K562 (cell line): ENCODE data around the gene PLCB1. TPM values are rescaled to one million over a fixed set of nuclear protein-coding genes. Genes with fewer than 3 reads are reported as not detected.

Experiments
- ATAC-seq: fragments of 200-7000 bp; cut with Tn5 transposase; 3 replicates; pipeline ENCODE4 v1.9.1; 2020; ENCODE audit warnings: moderate library complexity
- BruUV-seq: library from RNA; stranded (reverse); fragments of 400-500 nt; replicated peaks from 2 replicates; lab custom pipeline; 2021; lab: Mats Ljungman, UMichigan
- CTCF ChIA-PET: fragments of 300-600 bp; formaldehyde crosslinking; extraction: SDS; loops from one replicate; lab custom pipeline; 2021; ENCODE audit warnings: low intra/inter-chr PET ratio; lab: Yijun Ruan, JAX
- POLR2A ChIA-PET: fragments of 300-600, 350-650 bp; sonication (Branson Sonifier 250); formaldehyde crosslinking; extraction: SDS; loops from one replicate; lab custom pipeline; 2021; ENCODE audit warnings: antibody characterized with exemption, inconsistent platforms; lab: Yijun Ruan, JAX
- DNase-seq, 4 experiments: peaks; one replicate each; pipeline versions ENCODE4 v3.0.0 to v3.0.0-alpha.2; 2011 to 2018; ENCODE audit warnings: low spot score in 3 of 4, mixed read lengths in 3 of 4; ENCODE audit errors: extremely low read depth in 1 of 4
- FAIRE-seq: peaks from 2 replicates; lab custom pipeline; 2011; peaks lifted over from hg19 to GRCh38; lab: Jason Lieb, UNC
- H2AFZ ChIP-seq: 2 replicates; pipeline ENCODE4 v1.6.0; 2011; ENCODE audit warnings: low read depth, low read length, control low read depth, inconsistent platforms
- H3K27ac ChIP-seq: fragments of 200-600 bp; 3 replicates; pipeline ENCODE4 v1.8.0; 2011; ENCODE audit warnings: low read depth, mild to moderate bottlenecking, control low read depth, inconsistent platforms, low read length, moderate library complexity, mixed read lengths; ENCODE audit errors: extremely low read depth
- H3K27me3 ChIP-seq, 2 experiments: fragments of 300-600 bp in 1 of 2; 2 replicates in 1 of 2; 3 replicates in 1 of 2; pipeline versions ENCODE4 v1.6.0 to v1.8.0; 2011; ENCODE audit warnings: inconsistent platforms in 2 of 2, low read length in 2 of 2, mild to moderate bottlenecking in 1 of 2, mixed read lengths in 1 of 2, moderate library complexity in 1 of 2; ENCODE audit not compliant: control insufficient read depth in 2 of 2, insufficient read depth in 2 of 2
- H3K36me3 ChIP-seq: fragments of 300-600 bp; 3 replicates; pipeline ENCODE4 v1.8.0; 2011; ENCODE audit warnings: mild to moderate bottlenecking, low read length, inconsistent platforms; ENCODE audit not compliant: control insufficient read depth, insufficient read depth
- H3K4me1 ChIP-seq, 2 experiments: fragments of 200-600 bp in 1 of 2; replicated peaks in 1 of 2; 2 replicates in 1 of 2; 3 replicates in 1 of 2; pipeline versions ENCODE4 v1.5.1 to v1.8.0; 2011; ENCODE audit warnings: inconsistent platforms in 2 of 2, low read length in 2 of 2, mild to moderate bottlenecking in 1 of 2, mixed read lengths in 1 of 2, moderate library complexity in 1 of 2; ENCODE audit not compliant: control insufficient read depth in 2 of 2, insufficient read depth in 2 of 2
- H3K4me2 ChIP-seq: 2 replicates; pipeline ENCODE4 v1.6.1; 2011; ENCODE audit warnings: low read length, control low read depth, inconsistent platforms, mixed read lengths; ENCODE audit not compliant: insufficient read depth
- H3K4me3 ChIP-seq: fragments of 200-600 bp; sonication (generic), shearing (Covaris generic); 2 replicates; pipeline ENCODE4 v1.5.1; 2016; ENCODE audit warnings: control low read depth, inconsistent platforms
- H3K79me2 ChIP-seq: fragments of 200-600 bp; 3 replicates; pipeline ENCODE4 v1.8.0; 2011; ENCODE audit warnings: low read length, inconsistent platforms; ENCODE audit not compliant: control insufficient read depth, insufficient read depth
- H3K9ac ChIP-seq, 2 experiments: 2 replicates each; pipeline versions ENCODE4 v1.6.0 to v1.6.1; 2011; ENCODE audit warnings: low read depth in 2 of 2, low read length in 2 of 2, control low read depth in 1 of 2, inconsistent platforms in 1 of 2, mild to moderate bottlenecking in 1 of 2, mixed read lengths in 1 of 2; ENCODE audit not compliant: insufficient read depth in 1 of 2
- H3K9me1 ChIP-seq: one replicate; pipeline ENCODE4 v1.6.0; 2011; ENCODE audit warnings: inconsistent platforms, mild to moderate bottlenecking, low read length, moderate library complexity; ENCODE audit not compliant: control insufficient read depth, insufficient read depth
- H3K9me3 ChIP-seq: replicated peaks from 2 replicates; pipeline ENCODE4 v1.5.1; 2011; ENCODE audit warnings: low read depth, low read length, inconsistent platforms; ENCODE audit not compliant: control insufficient read depth, insufficient read depth
- H4K20me1 ChIP-seq: replicated peaks from 2 replicates; pipeline ENCODE4 v1.6.1; 2011; ENCODE audit warnings: low read length, inconsistent platforms, mixed read lengths; ENCODE audit not compliant: control insufficient read depth, insufficient read depth
- C11orf30 ChIP-seq: fragments of 450-650 bp; IDR thresholded peaks from 2 replicates; pipeline ENCODE4 v1.6.1; 2016; ENCODE audit warnings: low read depth, mild to moderate bottlenecking
- CBFA2T3 ChIP-seq: fragments of 450-650 bp; IDR thresholded peaks from 2 replicates; pipeline ENCODE4 v1.6.1; 2017
- HNRNPH1 ChIP-seq: fragments of 200-400 bp; formaldehyde crosslinking; optimal IDR thresholded peaks from 2 replicates; pipeline ENCODE3; 2017; ENCODE audit warnings: low read depth, mild to moderate bottlenecking, low read length, moderate library complexity
- NELFE ChIP-seq: IDR thresholded peaks from 2 replicates; pipeline ENCODE4 v1.6.1; 2011; ENCODE audit warnings: mild to moderate bottlenecking; ENCODE audit not compliant: insufficient read depth, insufficient read length
- RHOXF2B ChIP-seq: fragments of 250-450 bp; sonication (Bioruptor Pico); conservative IDR thresholded peaks from 2 replicates; pipeline ENCODE4 v1.5.1; 2021
- SP2 ChIP-seq: IDR thresholded peaks from 2 replicates; pipeline ENCODE4 v1.6.1; 2011; ENCODE audit warnings: mild to moderate bottlenecking, low read depth, low read length, moderate library complexity; ENCODE audit not compliant: poor library complexity, severe bottlenecking; ENCODE audit errors: extremely low read depth
- ZNF239 ChIP-seq: fragments of 250-450 bp; sonication (Bioruptor Pico); IDR thresholded peaks from 2 replicates; pipeline ENCODE4 v1.4.0; 2020; ENCODE audit warnings: mild to moderate bottlenecking
- WGBS: fragments of 100-300 bp; shearing (Covaris generic); methylation state at CpG from one replicate; pipeline ENCODE4 v1.1.6; 2016; ENCODE audit warnings: low coverage, mixed read lengths; ENCODE audit not compliant: insufficient coverage; ENCODE audit errors: missing lambda C conversion rate; 5-methylcytosine and 5-hydroxymethylcytosine counted together
- in situ Hi-C: fragments of 300-500 bp; cut with MboI; formaldehyde crosslinking; loops from 4 replicates; pipeline ENCODE4 v1.15.0; 2018; ENCODE audit warnings: inconsistent platforms, mixed read lengths
- intact Hi-C: fragments of 100-400 bp; cut with micrococcal nuclease; formaldehyde crosslinking; loops from 2 replicates; pipeline ENCODE4 v1.14.2; 2022
- polyA plus RNA-seq, 8 experiments: library from polyadenylated mRNA; depleted of rRNA in 4 of 8; stranded (reverse) in 5 of 8; unstranded in 3 of 8; fragments of >200 nt; fragmentation: Nextera tagmentation in 2 of 8; fragmentation: Illumina TruSeq in 1 of 8; extraction: Ambion mirVana in 2 of 8; extraction: Trizol in 1 of 8; gene quantifications; 2 replicates each; pipeline versions ENCODE4 v1.2.1 to v1.2.3, GENCODE V29; 2011 to 2014; ENCODE audit warnings: inconsistent platforms in 1 of 8, missing spikeins in 1 of 8
- total RNA-seq, 7 experiments: library from RNA; depleted of rRNA in 6 of 7; stranded (reverse); fragments of >200 nt in 6 of 7; fragmentation: Illumina TruSeq in 2 of 7; extraction: Trizol in 2 of 7; gene quantifications; 2 replicates each; pipeline versions ENCODE4 v1.2.1 to v1.2.3, GENCODE V29; 2011 to 2021; ENCODE audit warnings: low replicate concordance in 1 of 7
- TF ChIP-seq, protein P1 (sequence below): fragments of 200-600 bp; sonication (generic); IDR thresholded peaks from one replicate; pipeline ENCODE4 v1.6.1; 2012; ENCODE audit warnings: mild to moderate bottlenecking, low read depth, low read length, inconsistent platforms
- TF ChIP-seq, protein P2 (sequence below), 2 experiments: IDR thresholded peaks in 1 of 2; conservative IDR thresholded peaks in 1 of 2; 2 replicates each; pipeline ENCODE4 v1.6.1; 2016; ENCODE audit warnings: low read depth in 2 of 2, mild to moderate bottlenecking in 1 of 2, missing compliant biosample characterization in 1 of 2, missing genetic modification characterization in 1 of 2, moderate library complexity in 1 of 2

PLCB1 gene
- total and polyA plus RNA-seq, 9 of the 15 experiments (the other 6 are each of a cell fraction or from before 2014, with no cell fraction given), result 0.34 to 3.1 (median 1.3) TPM

DNA sequence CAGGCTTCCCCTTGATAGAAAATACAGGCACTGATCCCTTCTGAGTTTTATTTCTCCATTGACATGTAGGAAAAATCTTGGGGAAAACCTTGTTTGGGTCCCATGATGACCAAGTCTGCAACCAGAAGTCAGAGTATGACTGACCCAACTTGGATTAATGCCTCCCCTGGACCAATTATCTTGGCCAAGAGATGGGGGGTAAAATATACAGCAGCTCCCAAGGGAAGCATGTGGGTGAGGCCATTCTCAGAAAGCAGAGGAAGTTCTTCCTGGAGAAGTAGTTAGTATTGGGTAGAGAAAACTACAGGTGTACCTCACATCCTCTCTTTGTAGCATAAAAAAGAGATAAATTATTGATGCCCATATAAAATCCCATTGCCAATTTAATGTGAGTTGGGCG, 651.7 kb downstream of the PLCB1 start:
- no peak for FAIRE-seq
- H3K27me3 ChIP-seq, result no peaks in the 10 kb centered on the region
- H2AFZ ChIP-seq, result no peak overlapping the region
- H3K4me1 ChIP-seq, result no peaks in the 10 kb centered on the region
- no peak overlapping the region for H3K9ac ChIP-seq
- no peak overlapping the region for H3K4me2 ChIP-seq
- 0% methylated on average over 1 of the region's 1 CpG for WGBS
- no peaks in the 10 kb centered on the region for H3K9me3 ChIP-seq
- no peak for DNase-seq
- H3K79me2 ChIP-seq, result no peaks in the 10 kb centered on the region
- no TSS peak for BruUV-seq
- no peak for ATAC-seq
- no peak overlapping the region for H3K4me3 ChIP-seq
- H3K36me3 ChIP-seq, result no peaks in the 10 kb centered on the region
- ChIA-PET POLR2A (interaction anchor here (0.6 kb wide), 1 partner anchor 371 kb away, joined by 3 read pairs; no protein-coding TSS in a partner anchor), CTCF (no interaction called here)
- no peaks in the 10 kb centered on the region for H4K20me1 ChIP-seq
- H3K27ac ChIP-seq, result no peak overlapping the region
- intact Hi-C loops, result no loop called here
- no peaks in the 10 kb centered on the region for H3K9me1 ChIP-seq
- in situ Hi-C loops, result no loop called here
- TF ChIP-seq ZNF239 (CRISPR knock-in tag), result no peak
- TF ChIP-seq C11orf30, result no peak
- TF ChIP-seq, protein P1, sequence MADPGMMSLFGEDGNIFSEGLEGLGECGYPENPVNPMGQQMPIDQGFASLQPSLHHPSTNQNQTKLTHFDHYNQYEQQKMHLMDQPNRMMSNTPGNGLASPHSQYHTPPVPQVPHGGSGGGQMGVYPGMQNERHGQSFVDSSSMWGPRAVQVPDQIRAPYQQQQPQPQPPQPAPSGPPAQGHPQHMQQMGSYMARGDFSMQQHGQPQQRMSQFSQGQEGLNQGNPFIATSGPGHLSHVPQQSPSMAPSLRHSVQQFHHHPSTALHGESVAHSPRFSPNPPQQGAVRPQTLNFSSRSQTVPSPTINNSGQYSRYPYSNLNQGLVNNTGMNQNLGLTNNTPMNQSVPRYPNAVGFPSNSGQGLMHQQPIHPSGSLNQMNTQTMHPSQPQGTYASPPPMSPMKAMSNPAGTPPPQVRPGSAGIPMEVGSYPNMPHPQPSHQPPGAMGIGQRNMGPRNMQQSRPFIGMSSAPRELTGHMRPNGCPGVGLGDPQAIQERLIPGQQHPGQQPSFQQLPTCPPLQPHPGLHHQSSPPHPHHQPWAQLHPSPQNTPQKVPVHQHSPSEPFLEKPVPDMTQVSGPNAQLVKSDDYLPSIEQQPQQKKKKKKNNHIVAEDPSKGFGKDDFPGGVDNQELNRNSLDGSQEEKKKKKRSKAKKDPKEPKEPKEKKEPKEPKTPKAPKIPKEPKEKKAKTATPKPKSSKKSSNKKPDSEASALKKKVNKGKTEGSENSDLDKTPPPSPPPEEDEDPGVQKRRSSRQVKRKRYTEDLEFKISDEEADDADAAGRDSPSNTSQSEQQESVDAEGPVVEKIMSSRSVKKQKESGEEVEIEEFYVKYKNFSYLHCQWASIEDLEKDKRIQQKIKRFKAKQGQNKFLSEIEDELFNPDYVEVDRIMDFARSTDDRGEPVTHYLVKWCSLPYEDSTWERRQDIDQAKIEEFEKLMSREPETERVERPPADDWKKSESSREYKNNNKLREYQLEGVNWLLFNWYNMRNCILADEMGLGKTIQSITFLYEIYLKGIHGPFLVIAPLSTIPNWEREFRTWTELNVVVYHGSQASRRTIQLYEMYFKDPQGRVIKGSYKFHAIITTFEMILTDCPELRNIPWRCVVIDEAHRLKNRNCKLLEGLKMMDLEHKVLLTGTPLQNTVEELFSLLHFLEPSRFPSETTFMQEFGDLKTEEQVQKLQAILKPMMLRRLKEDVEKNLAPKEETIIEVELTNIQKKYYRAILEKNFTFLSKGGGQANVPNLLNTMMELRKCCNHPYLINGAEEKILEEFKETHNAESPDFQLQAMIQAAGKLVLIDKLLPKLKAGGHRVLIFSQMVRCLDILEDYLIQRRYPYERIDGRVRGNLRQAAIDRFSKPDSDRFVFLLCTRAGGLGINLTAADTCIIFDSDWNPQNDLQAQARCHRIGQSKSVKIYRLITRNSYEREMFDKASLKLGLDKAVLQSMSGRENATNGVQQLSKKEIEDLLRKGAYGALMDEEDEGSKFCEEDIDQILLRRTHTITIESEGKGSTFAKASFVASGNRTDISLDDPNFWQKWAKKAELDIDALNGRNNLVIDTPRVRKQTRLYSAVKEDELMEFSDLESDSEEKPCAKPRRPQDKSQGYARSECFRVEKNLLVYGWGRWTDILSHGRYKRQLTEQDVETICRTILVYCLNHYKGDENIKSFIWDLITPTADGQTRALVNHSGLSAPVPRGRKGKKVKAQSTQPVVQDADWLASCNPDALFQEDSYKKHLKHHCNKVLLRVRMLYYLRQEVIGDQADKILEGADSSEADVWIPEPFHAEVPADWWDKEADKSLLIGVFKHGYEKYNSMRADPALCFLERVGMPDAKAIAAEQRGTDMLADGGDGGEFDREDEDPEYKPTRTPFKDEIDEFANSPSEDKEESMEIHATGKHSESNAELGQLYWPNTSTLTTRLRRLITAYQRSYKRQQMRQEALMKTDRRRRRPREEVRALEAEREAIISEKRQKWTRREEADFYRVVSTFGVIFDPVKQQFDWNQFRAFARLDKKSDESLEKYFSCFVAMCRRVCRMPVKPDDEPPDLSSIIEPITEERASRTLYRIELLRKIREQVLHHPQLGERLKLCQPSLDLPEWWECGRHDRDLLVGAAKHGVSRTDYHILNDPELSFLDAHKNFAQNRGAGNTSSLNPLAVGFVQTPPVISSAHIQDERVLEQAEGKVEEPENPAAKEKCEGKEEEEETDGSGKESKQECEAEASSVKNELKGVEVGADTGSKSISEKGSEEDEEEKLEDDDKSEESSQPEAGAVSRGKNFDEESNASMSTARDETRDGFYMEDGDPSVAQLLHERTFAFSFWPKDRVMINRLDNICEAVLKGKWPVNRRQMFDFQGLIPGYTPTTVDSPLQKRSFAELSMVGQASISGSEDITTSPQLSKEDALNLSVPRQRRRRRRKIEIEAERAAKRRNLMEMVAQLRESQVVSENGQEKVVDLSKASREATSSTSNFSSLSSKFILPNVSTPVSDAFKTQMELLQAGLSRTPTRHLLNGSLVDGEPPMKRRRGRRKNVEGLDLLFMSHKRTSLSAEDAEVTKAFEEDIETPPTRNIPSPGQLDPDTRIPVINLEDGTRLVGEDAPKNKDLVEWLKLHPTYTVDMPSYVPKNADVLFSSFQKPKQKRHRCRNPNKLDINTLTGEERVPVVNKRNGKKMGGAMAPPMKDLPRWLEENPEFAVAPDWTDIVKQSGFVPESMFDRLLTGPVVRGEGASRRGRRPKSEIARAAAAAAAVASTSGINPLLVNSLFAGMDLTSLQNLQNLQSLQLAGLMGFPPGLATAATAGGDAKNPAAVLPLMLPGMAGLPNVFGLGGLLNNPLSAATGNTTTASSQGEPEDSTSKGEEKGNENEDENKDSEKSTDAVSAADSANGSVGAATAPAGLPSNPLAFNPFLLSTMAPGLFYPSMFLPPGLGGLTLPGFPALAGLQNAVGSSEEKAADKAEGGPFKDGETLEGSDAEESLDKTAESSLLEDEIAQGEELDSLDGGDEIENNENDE, result no peak
- TF ChIP-seq, protein P2, sequence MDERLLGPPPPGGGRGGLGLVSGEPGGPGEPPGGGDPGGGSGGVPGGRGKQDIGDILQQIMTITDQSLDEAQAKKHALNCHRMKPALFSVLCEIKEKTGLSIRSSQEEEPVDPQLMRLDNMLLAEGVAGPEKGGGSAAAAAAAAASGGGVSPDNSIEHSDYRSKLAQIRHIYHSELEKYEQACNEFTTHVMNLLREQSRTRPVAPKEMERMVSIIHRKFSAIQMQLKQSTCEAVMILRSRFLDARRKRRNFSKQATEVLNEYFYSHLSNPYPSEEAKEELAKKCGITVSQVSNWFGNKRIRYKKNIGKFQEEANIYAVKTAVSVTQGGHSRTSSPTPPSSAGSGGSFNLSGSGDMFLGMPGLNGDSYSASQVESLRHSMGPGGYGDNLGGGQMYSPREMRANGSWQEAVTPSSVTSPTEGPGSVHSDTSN (CRISPR knock-in tag; IDR thresholded peaks at IDR 0.05; ENCODE audit: low read depth), result no peak
- TF ChIP-seq, protein P2 (tag; conservative IDR thresholded peaks at IDR 0.05; ENCODE audit: low read depth), result no peak
- TF ChIP-seq NELFE, result no peak
- no peak for TF ChIP-seq SP2
- TF ChIP-seq HNRNPH1, result no peak
- TF ChIP-seq RHOXF2B, result no peak
- TF ChIP-seq CBFA2T3, result no peak
